HG02610 (cell line): ENCODE results near the gene ADGRL1.
"Not testable (repeated sequence)": the region's sequence is repeated elsewhere in the genome, so short reads cannot be mapped to it uniquely, and the experiment has no call there.

Source experiments
- ATAC-seq: cut with Tn5 transposase; IDR thresholded peaks from one replicate; pipeline ENCODE4 v1.9.1; 2021; ENCODE audit warnings: mild to moderate bottlenecking, moderate library complexity; ENCODE audit not compliant: unreplicated experiment

ADGRL1 gene

GRCh38 chr19:14205452-14206287 lies at the start of gene ADGRL1:
TSS of gene ADGRL1 (minus strand) at chr19:14206169. CDS start at chr19:14183602, 22,567 bp downstream.
- ATAC-seq = not testable (repeated sequence)

- ATAC-seq = not testable (repeated sequence)
Observed at GRCh38 chr19:14255316-14255715, 49.3 kb upstream of the ADGRL1 start.

GRCh38 chr19:14253822-14254599 lies 48.0 kb upstream of the ADGRL1 start:
- ATAC-seq = not testable (repeated sequence)

- ATAC-seq = not testable (repeated sequence)
Observed at GRCh38 chr19:14252136-14252535, 46.2 kb upstream of the ADGRL1 start.

GRCh38 chr19:14250870-14251269 lies 44.9 kb upstream of the ADGRL1 start:
- no peak for ATAC-seq

- ATAC-seq = not testable (repeated sequence)
Observed at GRCh38 chr19:14250315-14250714, 44.3 kb upstream of the ADGRL1 start.

- ATAC-seq = not testable (repeated sequence)
Observed at GRCh38 chr19:14249891-14250290, 43.9 kb upstream of the ADGRL1 start.

GRCh38 chr19:14249012-14249754 lies 43.2 kb upstream of the ADGRL1 start:
- ATAC-seq = not testable (repeated sequence)

- ATAC-seq = no peak
Observed at GRCh38 chr19:14248578-14249011, 42.6 kb upstream of the ADGRL1 start.

GRCh38 chr19:14247548-14248471 lies 41.8 kb upstream of the ADGRL1 start:
- not testable (repeated sequence) for ATAC-seq

GRCh38 chr19:14247205-14247547 lies 41.2 kb upstream of the ADGRL1 start:
- not testable (repeated sequence) for ATAC-seq

- ATAC-seq = not testable (repeated sequence)
Observed at GRCh38 chr19:14244393-14244792, 38.4 kb upstream of the ADGRL1 start.

- ATAC-seq = not testable (repeated sequence)
Observed at GRCh38 chr19:14243718-14244117, 37.7 kb upstream of the ADGRL1 start.

GRCh38 chr19:14237014-14237941 lies 31.3 kb upstream of the ADGRL1 start:
- ATAC-seq = no peak

GRCh38 chr19:14232945-14233344 lies 27.0 kb upstream of the ADGRL1 start:
- ATAC-seq = not testable (repeated sequence)

GRCh38 chr19:14228446-14229071 lies 22.6 kb upstream of the ADGRL1 start:
- ATAC-seq = not testable (repeated sequence)

GRCh38 chr19:14226498-14226897 lies 20.5 kb upstream of the ADGRL1 start:
- ATAC-seq = not testable (repeated sequence)

- no peak for ATAC-seq
Observed at GRCh38 chr19:14222886-14223285, 16.9 kb upstream of the ADGRL1 start.
